Skeletal muscle tissue (tissue), 4 donors: ENCODE results near the gene MUC20. TPM values are rescaled to one million over a fixed set of nuclear protein-coding genes. Genes with fewer than 3 reads are reported as not detected.
"Not testable (repeated sequence)": the region's sequence is repeated elsewhere in the genome, so short reads cannot be mapped to it uniquely, and the experiment has no call there.

Source experiments
- H3K27ac ChIP-seq: one replicate; pipeline ENCODE4 v1.7.0; 2013; ENCODE audit warnings: mild to moderate bottlenecking, low read depth, low read length, inconsistent platforms
- H3K27me3 ChIP-seq, 3 donors: one replicate each; pipeline ENCODE4 v1.7.0; 2013; ENCODE audit warnings: low read length in 3 of 3; ENCODE audit not compliant: control insufficient read depth in 3 of 3, insufficient read depth in 3 of 3
- H3K36me3 ChIP-seq, 3 donors: one replicate each; pipeline ENCODE4 v1.7.0; 2013; ENCODE audit warnings: low read length in 3 of 3; ENCODE audit not compliant: control insufficient read depth in 3 of 3, insufficient read depth in 3 of 3
- H3K4me1 ChIP-seq, 3 donors: one replicate each; pipeline ENCODE4 v1.7.0; 2013; ENCODE audit warnings: low read length in 3 of 3, mild to moderate bottlenecking in 3 of 3; ENCODE audit not compliant: control insufficient read depth in 3 of 3, insufficient read depth in 3 of 3
- H3K4me3 ChIP-seq, 3 donors: one replicate each; pipeline ENCODE4 v1.7.0; 2013; ENCODE audit warnings: low read length in 3 of 3
- H3K9ac ChIP-seq, 3 donors: one replicate each; pipeline ENCODE4 v1.7.0; 2013; ENCODE audit warnings: low read length in 3 of 3, mild to moderate bottlenecking in 3 of 3, moderate library complexity in 2 of 3, low read depth in 1 of 3
- H3K9me3 ChIP-seq, 3 donors: one replicate each; pipeline ENCODE4 v1.7.0; 2013; ENCODE audit warnings: low read length in 3 of 3; ENCODE audit not compliant: control insufficient read depth in 3 of 3
- total RNA-seq: library from RNA; depleted of rRNA; stranded (reverse); fragments of >200 nt; gene quantifications from one replicate; pipeline ENCODE4 v1.2.3, GENCODE V29; 2014
- donor health status: Osteomylitis.

Gene MUC20
- total RNA-seq, 1 donor from 2014 or later: 1.0 TPM

- Histone ChIP-seq H3K4me3 (no peak overlapping the region), H3K36me3 (peaks cover 15 to 16% (median 15%) of the 10 kb centered on the region in 3 donors), H3K9ac (no peak overlapping the region), H3K4me1 (peaks cover 4 to 9% (median 7%) of the 10 kb centered on the region in 3 donors), H3K27ac (no peak overlapping the region), H3K9me3 (no peaks in the 10 kb centered on the region), H3K27me3 (peaks cover 0 to 5% (median 0%) of the 10 kb centered on the region in 3 donors)
Measured at GRCh38 chr3:195717852-195718476, 2.8 kb upstream of the MUC20 start.

DNA sequence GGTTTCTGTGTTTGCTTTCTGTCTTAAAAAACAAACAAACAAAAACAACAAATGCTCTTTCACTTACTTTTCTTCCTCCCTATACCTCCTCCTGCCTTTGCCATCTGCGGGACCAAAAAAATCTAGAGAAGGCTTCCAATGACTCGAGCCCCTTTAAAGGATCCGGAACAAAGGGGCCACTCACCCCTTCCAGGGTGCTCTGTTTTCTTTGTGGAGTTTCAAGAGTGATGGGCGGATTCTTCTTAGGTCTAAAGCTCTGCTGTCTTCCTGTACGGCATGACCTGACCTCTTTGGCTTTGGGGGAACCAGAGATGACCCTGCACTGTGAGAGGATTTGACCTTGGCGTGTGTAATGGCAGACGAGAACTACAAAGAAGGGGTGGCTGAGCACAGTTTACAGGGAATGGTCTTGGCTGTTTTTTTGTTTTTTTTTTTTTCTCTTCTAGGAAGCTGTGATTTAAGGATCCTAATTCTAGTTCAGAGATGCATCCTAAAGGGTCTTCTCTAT, 2.2 kb upstream of the MUC20 start:
- H3K27ac ChIP-seq: no peak overlapping the region
- no peak overlapping the region for H3K4me3 ChIP-seq
- H3K36me3 ChIP-seq: peaks cover 15 to 16% (median 15%) of the 10 kb centered on the region in 3 donors
- peaks cover 4 to 9% (median 7%) of the 10 kb centered on the region in 3 donors for H3K4me1 ChIP-seq
- no peaks in the 10 kb centered on the region for H3K9me3 ChIP-seq
- H3K27me3 ChIP-seq: peaks cover 0 to 5% (median 0%) of the 10 kb centered on the region in 3 donors
- H3K9ac ChIP-seq: no peak overlapping the region

DNA sequence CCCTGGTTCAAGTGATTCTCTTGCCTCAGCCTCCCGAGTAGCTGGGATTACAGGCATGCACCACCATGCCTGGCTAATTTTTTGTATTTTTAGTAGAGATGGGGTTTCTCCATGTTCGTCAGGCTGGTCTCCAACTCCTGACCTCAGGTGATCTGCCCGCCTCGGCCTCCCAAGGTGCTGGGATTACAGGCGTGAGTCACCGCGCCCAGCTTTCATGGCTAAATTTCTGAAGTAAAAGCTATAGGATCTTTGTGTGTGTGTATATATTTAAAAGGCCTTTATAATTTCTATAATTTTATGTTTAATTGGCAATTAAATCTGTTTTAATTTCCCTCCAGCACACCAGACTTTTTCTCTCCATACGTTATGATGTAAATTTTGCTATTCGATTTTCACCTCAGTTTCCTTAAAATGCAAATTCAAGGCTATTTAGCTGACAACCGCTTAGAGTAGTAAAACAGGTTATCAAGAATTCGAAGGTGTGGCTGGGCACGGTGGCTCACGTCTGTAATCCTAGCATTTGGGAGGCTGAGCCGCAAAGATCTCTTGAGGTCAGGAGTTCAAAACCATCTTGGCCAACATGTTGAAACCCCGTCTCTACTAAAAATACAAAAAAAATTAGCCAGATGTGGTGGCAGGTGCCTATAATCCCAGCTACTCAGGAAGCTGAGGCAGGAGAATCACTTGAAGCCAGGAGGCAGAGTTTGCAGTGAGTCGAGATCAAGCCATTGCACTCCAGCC, 1.1 kb upstream of the MUC20 start:
- not testable (repeated sequence) for H3K4me3 ChIP-seq, H3K27me3 ChIP-seq, H3K9me3 ChIP-seq, H3K9ac ChIP-seq, H3K27ac ChIP-seq, H3K4me1 ChIP-seq
- peaks cover 11% of the 10 kb centered on the region in 3 donors for H3K36me3 ChIP-seq

DNA sequence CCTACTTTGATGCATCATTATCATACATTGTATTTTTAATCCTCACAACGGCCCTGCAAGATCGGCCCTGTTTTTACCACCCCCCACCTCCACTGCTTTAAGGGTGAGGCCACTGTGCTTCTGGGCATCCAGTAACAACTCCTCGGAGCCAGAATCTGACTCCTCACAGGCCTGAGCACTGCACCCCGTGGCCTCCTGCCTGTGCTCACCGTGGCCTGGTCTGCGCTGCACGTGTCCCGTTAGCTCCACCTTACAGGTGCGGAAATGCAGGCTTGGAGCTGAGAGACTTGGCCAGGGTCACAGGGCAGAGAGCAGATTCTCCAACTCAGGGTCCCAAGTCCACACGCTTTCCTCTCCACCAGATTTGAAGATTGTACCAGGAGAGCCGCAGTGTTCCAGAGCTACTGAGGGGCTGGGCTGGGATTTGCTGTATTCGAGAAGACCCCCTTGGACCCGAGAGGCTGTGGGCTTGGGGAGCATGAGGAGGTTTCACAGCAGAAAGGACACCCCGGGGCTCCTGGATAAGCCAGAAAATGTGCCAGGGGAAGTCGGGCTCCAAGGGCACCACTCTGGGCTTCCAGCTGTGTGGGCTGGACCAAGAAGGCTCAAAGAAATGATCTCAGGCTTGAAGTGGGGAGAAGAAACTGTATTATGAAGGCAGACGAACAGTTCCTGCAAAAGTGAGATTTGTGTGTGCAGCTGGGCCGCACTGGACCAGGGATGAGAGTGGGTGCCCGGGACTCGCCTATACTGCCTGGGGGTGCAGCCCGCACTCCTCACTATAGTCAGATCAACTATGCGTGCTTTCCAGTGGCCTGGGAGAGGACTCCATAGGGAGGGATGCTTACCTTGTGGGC, 1.6 kb downstream of the MUC20 start:
- H3K4me3 ChIP-seq, H3K4me1 ChIP-seq, H3K36me3 ChIP-seq, H3K9me3 ChIP-seq, H3K9ac ChIP-seq, H3K27me3 ChIP-seq, H3K27ac ChIP-seq: not testable (repeated sequence)

- not testable (repeated sequence) for H3K9me3 ChIP-seq, H3K36me3 ChIP-seq, H3K27me3 ChIP-seq, H3K9ac ChIP-seq, H3K4me1 ChIP-seq, H3K4me3 ChIP-seq, H3K27ac ChIP-seq
Measured at GRCh38 chr3:195722996-195723345, 2.2 kb downstream of the MUC20 start.

DNA sequence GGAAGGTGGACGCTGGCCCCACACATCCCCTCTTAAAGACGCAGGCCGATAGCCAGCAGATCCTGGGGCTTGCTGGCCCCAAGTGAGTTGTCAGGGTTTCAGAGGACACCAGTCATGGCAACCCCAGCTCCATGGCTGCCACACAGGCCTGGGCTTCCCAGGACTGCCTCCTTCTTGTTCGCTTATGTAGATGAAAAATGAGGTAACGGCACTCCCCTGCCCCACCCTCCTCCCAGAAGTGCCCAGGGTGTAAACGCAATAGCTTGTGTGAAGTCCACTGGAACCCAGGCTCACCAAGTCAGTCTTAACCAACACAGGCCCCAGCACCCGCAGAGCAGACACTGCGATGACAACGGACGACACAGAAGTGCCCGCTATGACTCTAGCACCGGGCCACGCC, 3.6 kb downstream of the MUC20 start:
- not testable (repeated sequence) for H3K9me3 ChIP-seq, H3K27ac ChIP-seq

GRCh38 chr3:195725916-195726740, 5.3 kb downstream of the MUC20 start:
- H3K36me3 ChIP-seq: peaks cover 0 to 12% (median 6%) of the 10 kb centered on the region in 3 donors
- H3K27ac ChIP-seq, H3K9me3 ChIP-seq, H3K4me3 ChIP-seq, H3K27me3 ChIP-seq, H3K9ac ChIP-seq, H3K4me1 ChIP-seq: not testable (repeated sequence)

More for the DNA sequence above, 3.6 kb downstream of the MUC20 start:
- H3K27me3 ChIP-seq, H3K36me3 ChIP-seq, H3K4me3 ChIP-seq, H3K9ac ChIP-seq, H3K4me1 ChIP-seq: not testable (repeated sequence)

GRCh38 chr3:195727606-195728195, 6.9 kb downstream of the MUC20 start:
- H3K4me3 ChIP-seq: no peak overlapping the region
- no peaks in the 10 kb centered on the region for H3K9me3 ChIP-seq
- no peaks in the 10 kb centered on the region for H3K27me3 ChIP-seq
- no peak overlapping the region for H3K9ac ChIP-seq
- no peak overlapping the region for H3K27ac ChIP-seq
- no peaks in the 10 kb centered on the region for H3K4me1 ChIP-seq
- H3K36me3 ChIP-seq: peaks cover 6 to 17% (median 7%) of the 10 kb centered on the region in 3 donors

DNA sequence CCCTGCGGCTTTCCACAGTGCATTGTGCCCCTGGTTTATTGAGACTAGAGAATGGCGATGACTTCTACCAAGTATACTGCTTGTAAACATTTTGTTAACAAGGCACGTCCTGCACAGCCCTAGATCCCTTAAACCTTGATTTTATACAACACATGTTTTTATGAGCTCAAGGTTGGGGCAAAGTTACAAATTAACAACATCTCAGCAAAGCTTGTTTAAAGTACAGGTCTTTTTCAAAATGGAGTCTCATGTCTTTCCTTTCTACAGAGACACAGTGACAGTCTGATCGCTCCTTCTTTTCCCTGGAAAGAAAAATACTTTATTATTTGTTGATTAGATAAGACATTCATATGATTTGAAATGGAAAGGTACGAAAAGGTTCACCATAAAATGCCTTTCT, 8.0 kb downstream of the MUC20 start:
- not testable (repeated sequence) for H3K9me3 ChIP-seq, H3K4me3 ChIP-seq, H3K27me3 ChIP-seq, H3K9ac ChIP-seq, H3K4me1 ChIP-seq, H3K27ac ChIP-seq
- peaks cover 8 to 24% (median 13%) of the 10 kb centered on the region in 3 donors for H3K36me3 ChIP-seq
